HEK293T (cell line): ENCODE results near the gene BICDL1.

Source experiments
- ELF4 ChIP-seq: fragments of 450-650 bp; IDR thresholded peaks from 2 replicates; pipeline ENCODE4 v1.6.1; 2017; ENCODE audit warnings: antibody characterized with exemption
- FOXM1 ChIP-seq: fragments of 450-650 bp; IDR thresholded peaks from 2 replicates; pipeline ENCODE4 v1.6.1; 2017; ENCODE audit warnings: mild to moderate bottlenecking, borderline replicate concordance
- SP1 ChIP-seq: fragments of 450-650 bp; IDR thresholded peaks from 2 replicates; pipeline ENCODE4 v1.6.1; 2017

GRCh38 chr12:120025640-120026039 is 36.6 kb downstream of the BICDL1 start:
- TF ChIP-seq FOXM1 (no peak), SP1 (no peak), ELF4 (no peak)
